ENCODE data around the gene GATA6. TPM values are rescaled to one million over a fixed set of nuclear protein-coding genes. Genes with fewer than 3 reads are reported as not detected.

GATA6 gene
- total RNA-seq, 1 donor from 2014 or later: 89.3 TPM

- no peak for DNase-seq (ENCODE audit: low spot score in 2 of 2)
- Histone ChIP-seq H3K36me3 (peaks cover 10 to 18% of the 10 kb centered on the region in 2 donors), H3K4me3 (peak overlapping the region; percentile 89 to 90), H3K9me3 (no peaks in the 10 kb centered on the region), H3K27me3 (no peaks in the 10 kb centered on the region), H3K4me1 (peaks cover 0 to 2% of the 10 kb centered on the region in 2 donors), H3K27ac (peak overlapping the region; percentile 90 to 99)
- intact Hi-C loops (cut with DNase I): no loop called here
- no peak for TF ChIP-seq CTCF (IDR thresholded peaks at IDR 0.05)
These were observed 4.0 kb downstream of the GATA6 start for GRCh38 chr18:22173221-22173927.

GRCh38 chr18:22173928-22174301, 4.5 kb downstream of the GATA6 start:
- Histone ChIP-seq H3K9me3 (no peaks in the 10 kb centered on the region), H3K27ac (peak overlapping the region; percentile 90 to 99), H3K36me3 (peaks cover 10 to 18% of the 10 kb centered on the region in 2 donors), H3K4me1 (peaks cover 0 to 3% of the 10 kb centered on the region in 2 donors), H3K27me3 (no peaks in the 10 kb centered on the region), H3K4me3 (peak overlapping the region; percentile 89 to 90)
- intact Hi-C loops (cut with DNase I): no loop called here
- TF ChIP-seq CTCF (IDR thresholded peaks at IDR 0.05): no peak
- no peak for DNase-seq (ENCODE audit: low spot score in 2 of 2)

DNA sequence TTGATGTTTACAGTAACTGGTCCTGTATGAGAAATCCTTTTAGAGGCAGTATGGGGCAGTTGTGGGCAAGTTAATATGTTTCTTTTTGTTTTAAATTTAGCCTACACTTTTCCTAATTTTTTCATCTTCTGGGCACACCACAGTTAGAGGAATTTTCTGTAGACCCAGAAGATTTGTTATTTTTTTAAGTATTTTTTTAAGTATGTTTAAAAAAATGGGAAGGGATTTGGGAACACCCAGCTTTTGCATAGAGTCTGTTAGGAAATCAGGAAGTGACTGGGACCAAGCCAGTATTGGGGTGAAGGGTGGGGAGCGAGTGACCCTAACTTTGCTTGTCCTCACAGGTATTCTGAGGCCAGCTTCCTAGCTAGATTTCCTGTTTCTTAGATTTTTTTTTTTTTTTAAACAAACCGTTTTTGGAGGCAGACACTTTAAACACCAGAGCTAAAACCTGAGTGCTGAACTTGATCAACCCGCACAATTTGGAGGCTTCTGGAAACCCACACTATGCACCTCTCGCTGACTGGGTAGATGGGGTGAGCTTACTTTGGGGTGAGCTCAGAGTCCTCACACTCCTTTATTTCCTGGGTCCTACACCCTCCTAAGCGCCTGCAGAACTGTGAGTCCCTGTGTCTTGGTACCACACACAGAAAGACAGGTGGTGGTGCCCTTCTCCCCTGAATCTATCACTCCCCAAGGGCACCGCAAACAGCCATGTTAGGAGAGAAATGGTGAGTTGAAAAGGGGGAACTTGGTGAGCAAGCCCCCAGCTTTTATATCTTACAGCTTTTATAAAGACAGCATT, 5.2 kb downstream of the GATA6 start:
- Histone ChIP-seq H3K4me1 (peaks cover 0 to 7% of the 10 kb centered on the region in 2 donors), H3K27ac (peak overlapping the region; percentile 90 to 99), H3K4me3 (peak overlapping the region; percentile 89 to 90), H3K9me3 (no peaks in the 10 kb centered on the region), H3K27me3 (no peaks in the 10 kb centered on the region), H3K36me3 (peaks cover 10 to 18% of the 10 kb centered on the region in 2 donors)
- peak in 2 of 3 experiments; percentile 21 to 51 for TF ChIP-seq CTCF (IDR thresholded peaks at IDR 0.05)
- intact Hi-C loops (cut with DNase I): no loop called here
- DNase-seq (ENCODE audit: low spot score in 2 of 2): no peak

GRCh38 chr18:22175346-22175745, 6.0 kb downstream of the GATA6 start:
- H3K36me3 ChIP-seq: peaks cover 10 to 18% of the 10 kb centered on the region in 2 donors
- no peak for TF ChIP-seq CTCF (IDR thresholded peaks at IDR 0.05)
- intact Hi-C loops (cut with DNase I): no loop called here
- H3K27ac ChIP-seq: peak overlapping the region; percentile 90 to 99
- no peaks in the 10 kb centered on the region for H3K27me3 ChIP-seq
- peak overlapping the region; percentile 89 to 90 for H3K4me3 ChIP-seq
- no peaks in the 10 kb centered on the region for H3K9me3 ChIP-seq
- H3K4me1 ChIP-seq: peaks cover 0 to 7% of the 10 kb centered on the region in 2 donors
- no peak for DNase-seq (ENCODE audit: low spot score in 2 of 2)

DNA sequence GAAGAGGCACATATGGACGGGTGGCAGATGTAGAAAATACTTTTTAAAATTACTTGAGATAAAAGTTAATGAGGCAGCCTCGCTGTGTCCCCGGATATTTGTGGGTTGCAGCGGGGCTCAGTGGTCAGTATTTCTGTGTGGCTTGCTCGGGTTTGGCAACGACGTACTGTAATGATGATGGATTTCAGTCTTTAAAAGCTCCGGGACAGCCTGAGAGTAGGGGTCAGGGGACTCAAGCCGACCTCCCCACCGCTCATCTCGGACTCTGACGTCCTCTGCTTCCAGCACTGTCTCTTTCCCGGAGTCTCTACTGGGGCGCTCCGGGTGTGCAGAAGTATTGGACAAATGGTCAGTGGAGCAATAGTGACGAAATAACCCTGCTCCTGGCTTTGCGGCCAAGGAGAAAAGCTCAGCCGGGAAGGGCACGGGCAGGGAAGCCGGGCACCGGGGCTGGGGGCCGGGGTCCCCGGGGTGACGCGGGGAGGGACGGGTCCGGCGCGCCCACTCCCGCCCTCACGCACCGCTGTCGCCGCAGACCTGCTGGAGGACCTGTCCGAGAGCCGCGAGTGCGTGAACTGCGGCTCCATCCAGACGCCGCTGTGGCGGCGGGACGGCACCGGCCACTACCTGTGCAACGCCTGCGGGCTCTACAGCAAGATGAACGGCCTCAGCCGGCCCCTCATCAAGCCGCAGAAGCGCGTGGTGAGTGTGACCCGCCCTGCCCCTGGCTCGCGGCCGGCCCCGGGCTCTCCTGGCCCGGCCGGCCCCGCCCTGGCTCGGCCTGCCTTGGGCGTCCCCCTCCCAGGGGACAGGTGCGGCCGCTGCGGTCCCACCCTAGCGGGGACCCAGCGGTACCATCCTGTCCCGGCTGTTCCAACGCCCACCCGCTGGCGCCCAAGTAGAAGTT, 7.3 kb downstream of the GATA6 start:
- H3K9me3 ChIP-seq: no peaks in the 10 kb centered on the region
- H3K4me3 ChIP-seq: peak overlapping the region; percentile 89 to 90
- no peaks in the 10 kb centered on the region for H3K27me3 ChIP-seq
- TF ChIP-seq CTCF (IDR thresholded peaks at IDR 0.05): no peak
- peaks cover 5 to 10% of the 10 kb centered on the region in 2 donors for H3K36me3 ChIP-seq
- H3K4me1 ChIP-seq: peaks cover 0 to 12% of the 10 kb centered on the region in 2 donors
- peak overlapping the region; percentile 90 to 99 for H3K27ac ChIP-seq
- DNase-seq (ENCODE audit: low spot score in 2 of 2): no peak
- intact Hi-C loops (cut with DNase I): no loop called here

Measured in ascending aorta (tissue), 2 donors.